IPS-20b (cell line): ENCODE results near the gene CDH13.

Source experiments
- H3K27ac ChIP-seq: one replicate; pipeline ENCODE4 v1.5.1; 2013; ENCODE audit warnings: low read length
- H3K27me3 ChIP-seq: 2 replicates; pipeline ENCODE4 v1.6.1; 2013; ENCODE audit warnings: mild to moderate bottlenecking, low read length, inconsistent platforms; ENCODE audit not compliant: insufficient read depth
- H3K36me3 ChIP-seq: 2 replicates; pipeline ENCODE4 v1.6.1; 2013; ENCODE audit warnings: low read depth, mild to moderate bottlenecking, inconsistent platforms, low read length, moderate library complexity; ENCODE audit not compliant: insufficient read depth
- H3K4me1 ChIP-seq: 2 replicates; pipeline ENCODE4 v1.6.1; 2013; ENCODE audit warnings: mild to moderate bottlenecking, control low read depth, inconsistent platforms, low read length, moderate library complexity; ENCODE audit not compliant: insufficient read depth
- H3K4me3 ChIP-seq: 2 replicates; pipeline ENCODE4 v1.5.1; 2013; ENCODE audit warnings: mild to moderate bottlenecking, low read length, inconsistent platforms
- H3K9ac ChIP-seq: 2 replicates; pipeline ENCODE4 v1.6.1; 2013; ENCODE audit warnings: low read depth, mild to moderate bottlenecking, inconsistent platforms, low read length, moderate library complexity
- H3K9me3 ChIP-seq: 2 replicates; pipeline ENCODE4 v1.6.1; 2013; ENCODE audit warnings: mild to moderate bottlenecking, low read depth, low read length, inconsistent platforms; ENCODE audit not compliant: insufficient read depth

The CDH13 gene

DNA sequence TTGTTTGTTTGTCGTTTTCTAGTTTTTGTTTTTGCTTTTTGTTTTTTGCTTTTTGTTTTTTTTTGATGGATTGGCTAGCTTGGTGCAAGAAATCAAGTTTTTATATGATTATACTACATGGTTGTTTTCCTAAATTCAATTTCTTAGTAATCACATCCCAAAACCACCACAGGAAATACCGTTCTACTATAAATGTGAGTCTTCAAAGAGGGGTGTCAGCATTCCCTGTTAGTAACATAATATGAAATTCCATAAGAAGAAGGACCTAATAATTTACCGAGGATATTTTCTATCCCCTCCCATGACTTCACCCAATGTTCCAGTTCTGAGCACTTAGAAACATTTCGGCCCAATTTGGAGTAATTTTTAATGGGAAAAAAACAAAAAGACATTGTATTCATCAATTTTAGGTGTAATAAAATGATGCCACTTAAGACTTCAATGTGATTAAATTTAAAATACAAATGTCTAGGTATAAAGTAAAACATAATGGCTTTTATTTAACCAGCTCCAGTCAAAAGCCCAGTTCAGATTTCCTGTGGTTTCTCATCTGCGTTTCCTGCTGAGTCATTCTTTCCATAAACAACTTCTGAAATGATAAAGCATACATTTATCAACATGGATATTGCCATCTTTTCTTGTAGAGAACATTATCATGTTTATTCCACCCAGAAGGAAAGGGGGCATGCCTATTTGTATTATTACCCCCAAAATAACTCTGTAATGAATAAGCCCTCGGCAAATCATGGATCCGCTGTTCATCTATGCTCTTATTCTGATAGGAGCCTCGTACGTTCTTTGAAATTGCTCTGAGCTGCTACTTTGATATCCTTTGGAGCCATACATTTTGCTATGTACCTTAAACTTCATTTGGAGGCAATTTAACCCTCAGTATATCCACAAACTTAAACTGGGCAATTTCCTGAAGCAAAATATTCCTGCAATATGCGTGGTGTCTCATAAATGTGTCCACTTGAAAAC is 1209.1 kb downstream of the CDH13 start:
- Histone ChIP-seq H3K27me3 (no peaks in the 10 kb centered on the region), H3K4me1 (peaks cover 23% of the 10 kb centered on the region; the same call in 1 of the 2 replicates), H3K9ac (no peak overlapping the region; the same call in 1 of the 2 replicates), H3K27ac (peak overlapping the region; percentile 18), H3K9me3 (peaks cover 4% of the 10 kb centered on the region), H3K36me3 (no peaks in the 10 kb centered on the region), H3K4me3 (no peak overlapping the region)

GRCh38 chr16:83837566-83837965 is 1210.8 kb downstream of the CDH13 start:
- peaks cover 30% of the 10 kb centered on the region for H3K4me1 ChIP-seq
- H3K27me3 ChIP-seq: no peaks in the 10 kb centered on the region
- no peak overlapping the region for H3K9ac ChIP-seq
- H3K36me3 ChIP-seq: no peaks in the 10 kb centered on the region
- H3K9me3 ChIP-seq: peaks cover 4% of the 10 kb centered on the region
- H3K27ac ChIP-seq: no peak overlapping the region
- H3K4me3 ChIP-seq: no peak overlapping the region

DNA sequence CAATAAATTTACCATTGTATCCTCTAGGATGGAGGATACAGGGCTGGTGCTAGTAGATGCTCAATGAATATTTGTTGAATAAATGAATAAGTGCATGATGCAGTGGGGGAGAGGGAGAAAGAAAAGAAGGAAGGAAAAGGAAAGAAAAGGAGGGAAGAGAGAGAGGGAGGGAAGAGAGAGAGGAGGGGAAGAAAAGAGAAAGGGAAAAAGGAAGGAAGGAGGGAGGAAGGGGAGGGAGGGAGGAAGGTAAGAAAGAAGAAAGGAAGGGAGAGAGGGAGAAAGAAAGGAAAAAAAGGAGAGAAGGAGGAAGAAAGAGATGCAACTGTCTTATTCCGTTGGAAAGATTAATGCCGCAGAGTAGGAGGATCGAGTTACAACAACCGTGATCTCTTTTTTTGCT is 1211.4 kb downstream of the CDH13 start:
- no peak overlapping the region for H3K9ac ChIP-seq
- no peaks in the 10 kb centered on the region for H3K27me3 ChIP-seq
- no peak overlapping the region for H3K4me3 ChIP-seq
- H3K9me3 ChIP-seq: peaks cover under 1% of the 10 kb centered on the region; the same call in 1 of the 2 replicates
- no peaks in the 10 kb centered on the region for H3K36me3 ChIP-seq
- H3K27ac ChIP-seq: no peak overlapping the region
- peaks cover 36% of the 10 kb centered on the region for H3K4me1 ChIP-seq

DNA sequence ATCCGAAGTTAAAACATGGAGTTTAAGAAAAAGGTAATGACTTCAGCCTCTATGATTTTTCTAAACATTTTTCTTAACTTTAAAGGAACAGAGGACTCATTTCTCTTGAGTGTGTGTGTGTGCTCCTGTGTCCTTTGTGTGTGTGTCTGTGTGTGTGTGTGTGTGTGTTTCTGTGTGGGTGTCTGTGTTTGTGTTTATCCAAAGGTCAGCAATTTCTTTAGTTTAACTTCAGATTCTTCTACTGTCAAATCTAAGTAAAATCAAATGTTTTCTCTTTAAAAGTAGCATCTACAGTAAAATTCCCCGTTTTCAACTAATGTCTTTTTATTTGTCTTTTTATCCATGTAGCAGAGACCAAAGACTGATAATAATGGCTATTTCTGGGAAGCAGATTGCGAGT is 1212.8 kb downstream of the CDH13 start:
- H3K9me3 ChIP-seq: no peaks in the 10 kb centered on the region
- H3K4me1 ChIP-seq: peaks cover 42% of the 10 kb centered on the region
- H3K9ac ChIP-seq: peak overlapping the region; percentile 61; the same call in 1 of the 2 replicates
- peak overlapping the region; percentile 87 for H3K27ac ChIP-seq
- no peaks in the 10 kb centered on the region for H3K27me3 ChIP-seq
- H3K36me3 ChIP-seq: no peaks in the 10 kb centered on the region
- H3K4me3 ChIP-seq: peak overlapping the region; percentile 31; the same call in 1 of the 2 replicates

- Histone ChIP-seq H3K9me3 (no peaks in the 10 kb centered on the region), H3K27ac (peak overlapping the region; percentile 87), H3K4me3 (peak overlapping the region; percentile 31; the same call in 1 of the 2 replicates), H3K4me1 (peaks cover 42% of the 10 kb centered on the region), H3K9ac (peak overlapping the region; percentile 61; the same call in 1 of the 2 replicates), H3K36me3 (no peaks in the 10 kb centered on the region), H3K27me3 (no peaks in the 10 kb centered on the region)
Observed at GRCh38 chr16:83840060-83840617, 1213.4 kb downstream of the CDH13 start.

DNA sequence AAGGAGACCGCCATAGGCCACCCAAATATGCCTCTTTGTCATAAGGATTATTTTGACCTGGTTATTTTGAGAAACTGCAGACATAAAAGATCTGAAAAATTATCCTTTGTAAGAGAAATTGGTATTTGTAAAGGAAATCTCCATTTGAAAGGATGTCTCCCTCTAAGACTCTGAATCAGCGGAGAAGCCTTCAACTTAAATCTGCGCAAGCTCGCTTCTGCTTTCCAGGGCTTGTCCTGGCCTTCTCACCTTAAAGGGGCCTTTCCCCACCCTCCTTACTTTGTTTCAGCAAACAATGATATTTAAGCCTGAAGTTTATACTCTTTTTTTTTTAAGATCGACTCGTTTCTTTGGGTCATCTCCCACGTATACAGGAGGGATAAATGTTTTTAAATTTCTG is 1215.5 kb downstream of the CDH13 start:
- H3K27me3 ChIP-seq: no peaks in the 10 kb centered on the region
- no peaks in the 10 kb centered on the region for H3K9me3 ChIP-seq
- no peak overlapping the region for H3K4me3 ChIP-seq
- no peaks in the 10 kb centered on the region for H3K36me3 ChIP-seq
- peak overlapping the region; percentile 55; the same call in 1 of the 2 replicates for H3K9ac ChIP-seq
- peak overlapping the region; percentile 28 for H3K27ac ChIP-seq
- H3K4me1 ChIP-seq: peaks cover 35% of the 10 kb centered on the region

GRCh38 chr16:83842756-83843507 is 1216.2 kb downstream of the CDH13 start:
- Histone ChIP-seq H3K9me3 (no peaks in the 10 kb centered on the region), H3K36me3 (no peaks in the 10 kb centered on the region), H3K9ac (peak overlapping the region; percentile 55; the same call in 1 of the 2 replicates), H3K27ac (peak overlapping the region; percentile 28), H3K4me1 (peaks cover 41% of the 10 kb centered on the region), H3K27me3 (no peaks in the 10 kb centered on the region), H3K4me3 (no peak overlapping the region)

GRCh38 chr16:83843657-83844056 is 1216.9 kb downstream of the CDH13 start:
- Histone ChIP-seq H3K27ac (peak overlapping the region; percentile 61), H3K36me3 (no peaks in the 10 kb centered on the region), H3K4me3 (no peak overlapping the region), H3K9me3 (no peaks in the 10 kb centered on the region), H3K9ac (peak overlapping the region; percentile 30; the same call in 1 of the 2 replicates), H3K4me1 (peaks cover 46% of the 10 kb centered on the region), H3K27me3 (no peaks in the 10 kb centered on the region)

GRCh38 chr16:83845263-83845662 is 1218.5 kb downstream of the CDH13 start:
- Histone ChIP-seq H3K4me3 (no peak overlapping the region), H3K27ac (no peak overlapping the region), H3K27me3 (no peaks in the 10 kb centered on the region), H3K9ac (no peak overlapping the region), H3K36me3 (no peaks in the 10 kb centered on the region), H3K4me1 (peaks cover 42% of the 10 kb centered on the region), H3K9me3 (no peaks in the 10 kb centered on the region)

GRCh38 chr16:83847371-83848225 is 1220.8 kb downstream of the CDH13 start:
- H3K9me3 ChIP-seq: no peaks in the 10 kb centered on the region
- H3K27ac ChIP-seq: no peak overlapping the region
- H3K9ac ChIP-seq: no peak overlapping the region
- peaks cover 31% of the 10 kb centered on the region for H3K4me1 ChIP-seq
- H3K27me3 ChIP-seq: no peaks in the 10 kb centered on the region
- no peak overlapping the region for H3K4me3 ChIP-seq
- H3K36me3 ChIP-seq: no peaks in the 10 kb centered on the region
